RWPE1 (cell line): Measurements from ENCODE around the gene THSD4.

ENCODE experiments used
- CTCF ChIA-PET: fragments of 350-600 bp; sonication (Branson Sonifier 250); formaldehyde crosslinking; extraction: SDS; loops from one replicate; lab custom pipeline; 2021; lab: Yijun Ruan, JAX
- POLR2A ChIA-PET: fragments of 400-600 bp; formaldehyde crosslinking; extraction: SDS; loops from one replicate; lab custom pipeline; 2020; ENCODE audit warnings: antibody characterized with exemption; ENCODE audit not compliant: low non-redundant PET; lab: Yijun Ruan, JAX
- DNase-seq: peaks from one replicate; pipeline ENCODE4 v3.0.0; 2012; ENCODE audit warnings: low spot score
- H3K27ac ChIP-seq: fragments of 450-650 bp; 2 replicates; pipeline ENCODE4 v1.5.1; 2017
- CTCF ChIP-seq: fragments of 450-650 bp; conservative IDR thresholded peaks from 2 replicates; pipeline ENCODE4 v1.5.1; 2017; ENCODE audit warnings: low read depth, mild to moderate bottlenecking

Gene THSD4

GRCh38 chr15:71085809-71086208, 29.5 kb upstream of the THSD4 start:
- no peak for DNase-seq
- no peak overlapping the region for H3K27ac ChIP-seq
- TF ChIP-seq CTCF, result no peak
- POLR2A ChIA-PET, result no interaction called here
- CTCF ChIA-PET, result interaction anchor here (0.9 kb wide), 1 partner anchor 22 kb away, joined by 3 read pairs; no protein-coding TSS in a partner anchor

GRCh38 chr15:71088155-71088554, 27.1 kb upstream of the THSD4 start:
- ChIA-PET CTCF (no interaction called here), POLR2A (no interaction called here)
- no peak overlapping the region for H3K27ac ChIP-seq
- no peak for TF ChIP-seq CTCF
- DNase-seq, result no peak

GRCh38 chr15:71088683-71089082, 26.6 kb upstream of the THSD4 start:
- no peak for DNase-seq
- H3K27ac ChIP-seq, result no peak overlapping the region
- ChIA-PET CTCF (no interaction called here), POLR2A (no interaction called here)
- TF ChIP-seq CTCF, result no peak

- DNase-seq, result no peak
- ChIA-PET POLR2A (no interaction called here), CTCF (no interaction called here)
- TF ChIP-seq CTCF, result no peak
- H3K27ac ChIP-seq, result no peak overlapping the region
These were observed 25.5 kb upstream of the THSD4 start for GRCh38 chr15:71089801-71090200.

GRCh38 chr15:71091601-71092000, 23.7 kb upstream of the THSD4 start:
- TF ChIP-seq CTCF, result no peak
- H3K27ac ChIP-seq, result no peak overlapping the region
- ChIA-PET CTCF (interaction anchor here (0.6 kb wide), 1 partner anchor 80 kb away, joined by 3 read pairs; no protein-coding TSS in a partner anchor), POLR2A (no interaction called here)
- no peak for DNase-seq

- POLR2A ChIA-PET, result no interaction called here
- H3K27ac ChIP-seq, result no peak overlapping the region
- DNase-seq, result no peak
- TF ChIP-seq CTCF, result no peak
- CTCF ChIA-PET, result interaction anchor here (0.6 kb wide), 1 partner anchor 81 kb away, joined by 3 read pairs; no protein-coding TSS in a partner anchor
These were observed 23.1 kb upstream of the THSD4 start for GRCh38 chr15:71092056-71092600.
